Measurements from ENCODE around the gene TBC1D17. TPM values are rescaled to one million over a fixed set of nuclear protein-coding genes. Genes with fewer than 3 reads are reported as not detected.

The TBC1D17 gene
- total RNA-seq = 7.5 and 10.2 TPM in 2 replicates

DNA sequence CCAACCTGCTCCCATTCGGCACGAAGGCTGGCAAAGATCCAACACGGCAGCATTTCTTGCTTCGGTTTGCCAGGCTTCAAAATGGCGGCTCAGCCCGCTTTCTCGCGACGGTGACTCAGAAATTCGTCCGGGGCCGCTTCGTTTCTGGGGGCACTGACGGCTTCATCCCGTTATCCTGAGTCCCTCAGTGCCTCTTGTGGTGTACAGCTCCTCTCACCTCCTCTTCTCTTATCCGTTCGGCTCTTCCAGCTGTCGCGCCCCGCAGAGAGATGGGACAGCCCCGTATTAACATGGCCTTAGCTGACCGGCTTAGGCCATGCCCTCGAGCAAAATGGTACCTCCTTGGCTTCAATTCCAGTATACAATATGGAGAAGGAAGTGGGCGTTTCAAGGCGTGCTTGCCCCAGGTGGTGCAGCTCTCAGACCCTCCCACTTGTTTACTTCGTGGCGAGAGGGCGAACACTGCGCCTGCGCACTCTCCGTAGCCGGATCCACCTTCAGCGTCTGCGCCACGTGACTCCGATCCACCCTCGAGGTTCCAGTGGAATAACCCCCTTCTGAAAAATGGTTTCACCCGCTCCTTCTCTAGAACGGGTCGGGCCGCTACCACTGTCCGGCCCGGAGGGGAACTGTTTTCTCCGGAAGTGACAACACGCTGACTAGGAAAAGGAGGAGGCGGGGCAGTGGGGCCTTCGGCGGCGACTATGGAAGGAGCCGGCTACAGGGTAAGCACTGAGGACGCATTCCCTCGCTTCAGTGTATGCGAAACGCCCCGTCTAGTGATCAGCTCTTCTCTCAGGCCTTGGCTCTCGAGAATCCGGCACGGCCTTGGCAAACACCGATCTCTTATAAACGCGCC lies at the start of gene TBC1D17, which contains the start of gene AKT1S1:
TBC1D17 (plus strand) TSS at position 683 of the 859 bp plus-strand sequence; CDS start at position 705, 22 bp downstream.
AKT1S1 (minus strand) TSS at position 336 of the 859 bp plus-strand sequence. CDS start 4,060 bp downstream, outside the sequence.

DNA sequence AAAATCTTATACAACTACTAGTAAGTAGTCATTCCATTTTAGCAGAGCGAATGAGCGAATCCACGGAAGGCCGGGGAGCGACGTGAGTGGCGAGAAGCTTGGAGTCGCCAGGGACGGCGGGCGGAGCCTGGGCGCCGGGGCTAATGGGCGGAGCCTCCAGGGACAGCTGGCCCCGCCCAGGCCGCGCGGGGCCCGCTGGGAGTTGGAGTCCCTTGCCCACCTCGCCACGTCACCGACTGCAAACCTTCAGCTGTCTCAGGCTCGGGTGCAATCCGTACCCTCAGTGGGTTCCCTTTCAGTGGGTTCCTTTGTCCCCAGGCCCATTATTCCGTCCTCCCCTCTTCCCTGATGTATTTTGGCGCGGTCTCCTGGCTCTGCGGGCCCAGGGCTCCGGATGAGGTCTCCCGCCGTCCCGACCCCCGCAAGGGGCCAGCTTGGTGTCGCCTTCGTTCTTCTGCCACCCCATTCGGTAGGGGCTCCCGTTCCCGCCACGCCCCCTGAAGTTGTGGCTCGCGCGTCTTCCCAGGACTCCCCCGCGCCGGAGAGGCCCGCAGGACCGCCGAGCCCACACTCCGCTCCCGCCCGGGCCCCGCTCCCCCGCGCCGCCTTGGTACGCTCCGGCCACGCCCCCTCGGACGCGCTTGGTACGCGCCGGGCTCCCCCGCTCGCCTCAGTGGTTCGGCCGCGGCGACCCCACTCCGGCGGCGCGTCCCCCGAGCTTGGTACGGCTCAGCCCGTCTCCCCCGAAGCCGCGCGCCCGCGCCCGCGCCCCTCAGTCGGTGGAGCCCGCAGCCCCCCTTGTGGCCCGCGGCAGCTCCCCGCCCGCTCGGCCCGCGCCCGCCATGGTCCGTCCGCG lies 26.8 kb upstream of the TBC1D17 start, which contains the start of gene PTOV1:
PTOV1 (plus strand) TSS at position 673 of the 856 bp plus-strand sequence.

DNA sequence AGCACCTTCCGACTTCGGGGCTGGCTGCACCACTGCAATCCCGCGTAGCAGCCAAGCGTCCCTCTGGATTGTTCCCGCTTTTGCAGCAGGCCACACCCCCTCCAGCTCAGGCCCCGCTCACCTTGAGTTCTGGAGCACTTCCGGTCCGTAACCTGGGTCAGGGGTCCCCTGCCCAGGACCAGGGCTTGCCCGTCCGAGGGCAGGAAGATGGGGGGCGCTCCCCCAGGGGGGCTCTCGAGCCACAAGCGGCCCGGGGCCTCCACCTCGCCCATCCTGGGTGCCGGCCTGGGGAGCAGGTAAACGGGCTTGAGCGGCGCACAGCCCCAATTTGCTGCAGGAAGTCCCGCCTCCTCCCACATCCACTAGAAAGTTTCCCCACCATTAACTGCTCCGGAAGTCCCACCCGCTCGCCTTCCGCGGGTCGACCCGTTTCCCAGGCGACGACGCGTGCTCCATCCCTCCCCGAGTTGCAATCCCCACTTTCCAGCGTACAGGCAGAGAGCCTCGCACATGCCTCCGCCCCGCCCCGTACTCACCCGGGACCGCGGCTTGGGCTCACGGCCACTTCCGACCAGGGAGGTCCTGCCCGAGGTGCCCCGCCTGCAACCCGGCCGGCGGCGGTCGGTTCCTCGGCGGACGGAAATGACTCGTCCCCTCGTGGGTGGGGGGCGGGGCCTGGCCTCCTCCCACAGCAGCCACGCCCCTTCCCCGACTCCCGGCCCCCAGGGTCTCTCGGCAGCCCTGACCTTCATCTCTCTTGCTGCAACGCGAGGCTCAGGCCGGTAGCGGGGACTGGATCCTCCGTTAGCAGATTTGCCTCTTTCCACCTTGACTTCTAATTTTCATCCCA lies 10.3 kb upstream of the TBC1D17 start, which contains the start of gene PNKP:
PNKP (minus strand) TSS at position 644 of the 850 bp plus-strand sequence; CDS start at position 272, 372 bp downstream.

DNA sequence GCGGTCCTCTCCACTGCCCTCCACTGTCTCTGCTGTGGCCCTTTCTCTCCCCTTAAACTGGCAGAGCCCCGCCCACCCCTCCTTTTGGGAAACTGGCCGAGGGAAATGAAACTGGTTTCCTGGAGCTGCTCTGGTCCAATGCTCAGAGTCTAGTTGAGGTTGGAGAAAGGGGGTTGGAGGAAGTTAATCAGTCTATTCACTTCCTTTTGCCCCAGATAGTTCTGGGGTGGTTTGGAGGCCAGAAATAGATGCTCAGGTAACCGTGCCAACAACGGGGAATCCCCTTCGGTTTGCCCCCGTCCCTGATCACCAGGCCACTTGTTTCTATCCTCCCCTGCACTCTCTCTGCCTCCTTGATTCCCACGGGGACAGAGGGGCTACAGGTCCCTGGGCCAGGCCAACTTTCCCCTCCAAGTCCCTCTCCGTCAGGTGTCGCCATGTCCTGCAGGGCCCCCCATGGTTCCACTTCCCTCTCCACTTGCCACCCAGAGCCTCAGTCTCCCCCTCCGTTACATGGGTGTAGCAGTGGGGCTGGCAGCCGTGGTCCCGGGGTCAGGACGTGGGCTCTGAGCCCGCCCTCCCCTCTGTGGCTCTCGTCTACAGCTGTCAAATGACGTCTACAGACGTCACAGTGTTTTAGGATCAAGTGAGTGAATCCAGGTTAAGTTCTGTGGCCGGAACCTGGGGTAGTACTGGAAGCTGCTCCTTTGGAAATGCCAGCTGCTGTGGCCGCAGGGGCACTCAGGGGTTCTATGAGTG lies 19.5 kb downstream of the TBC1D17 start, which contains the start of gene IL4I1:
IL4I1 (minus strand) TSS at position 25 of the 759 bp plus-strand sequence. CDS start 727 bp downstream, outside the sequence.

DNA sequence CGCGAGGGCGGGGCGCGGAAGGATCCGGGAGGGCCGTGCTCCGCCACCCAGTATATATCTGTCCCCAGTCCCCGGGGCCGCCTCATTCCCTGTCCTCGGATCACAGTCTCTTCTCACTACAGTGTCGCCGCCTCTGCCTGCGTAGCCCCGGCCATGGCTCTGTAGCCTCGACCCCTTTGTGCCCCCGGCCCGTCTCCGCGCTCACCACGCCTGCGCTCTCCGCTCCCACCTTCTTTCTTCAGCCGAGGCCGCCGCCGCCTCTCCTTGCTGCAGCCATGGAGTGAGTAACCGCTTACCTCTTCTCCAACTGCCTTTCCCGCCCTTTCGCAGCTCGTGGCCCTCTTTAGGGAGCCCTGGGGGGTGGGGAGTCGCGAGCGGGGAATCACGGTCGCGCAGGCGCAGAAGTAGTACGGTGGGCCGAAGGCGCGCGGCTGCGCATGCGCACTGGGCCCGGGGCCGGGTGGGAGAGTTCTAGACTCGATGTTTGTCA lies 51.7 kb downstream of the TBC1D17 start, which contains the start of the genes ATF5 and NUP62:
ATF5 (plus strand) TSS at position 85 of the 490 bp plus-strand sequence. CDS start 1,646 bp downstream, outside the sequence.
NUP62 (minus strand) TSS at position 384 of the 490 bp plus-strand sequence. CDS start 19,697 bp downstream, outside the sequence.

Other genes with a start within 250 kb of the TBC1D17 start
- gene RRAS, start 237.6 kb upstream of the TBC1D17 start, total RNA-seq = 28.4 and 43.1 TPM in 2 replicates
- gene SCAF1, start 235.5 kb upstream of the TBC1D17 start, total RNA-seq = 6.0 and 8.2 TPM in 2 replicates
- 37.3 and 55.5 TPM in 2 replicates for gene IRF3, start 211.8 kb upstream of the TBC1D17 start, total RNA-seq
- 1.7 and 3.9 TPM in 2 replicates for gene BCL2L12, start 211.8 kb upstream of the TBC1D17 start, total RNA-seq
- 341 and 373 TPM in 2 replicates for gene PRMT1, start 200.4 kb upstream of the TBC1D17 start, total RNA-seq
- gene ADM5, start 188.1 kb upstream of the TBC1D17 start, total RNA-seq = 0.28 and 0.46 TPM in 2 replicates
- 29.2 and 40.4 TPM in 2 replicates for gene CPT1C, start 186.6 kb upstream of the TBC1D17 start, total RNA-seq
- gene TSKS, start 114.4 kb upstream of the TBC1D17 start, total RNA-seq = 0.85 and 1.6 TPM in 2 replicates
- 67.6 and 89.1 TPM in 2 replicates for gene AP2A1, start 110.7 kb upstream of the TBC1D17 start, total RNA-seq
- gene FUZ, start 64.4 kb upstream of the TBC1D17 start, total RNA-seq = 23.8 and 26.1 TPM in 2 replicates
- 11.1 and 16.8 TPM in 2 replicates for gene MED25, start 59.4 kb upstream of the TBC1D17 start, total RNA-seq
- gene PTOV1, start 26.5 kb upstream of the TBC1D17 start, total RNA-seq = 47.9 and 61.5 TPM in 2 replicates
- 26.9 and 33.4 TPM in 2 replicates for gene PNKP, start 10.1 kb upstream of the TBC1D17 start, total RNA-seq
- 7.5 and 12.1 TPM in 2 replicates for gene AKT1S1, start 347 bp upstream of the TBC1D17 start, total RNA-seq
- gene IL4I1, start 19.2 kb downstream of the TBC1D17 start, total RNA-seq = 0.14 and 0.46 TPM in 2 replicates
- 15.5 and 16.3 TPM in 2 replicates for gene ATF5, start 51.5 kb downstream of the TBC1D17 start, total RNA-seq
- gene NUP62, start 51.8 kb downstream of the TBC1D17 start, total RNA-seq = 7.1 and 13.4 TPM in 2 replicates
- gene SIGLEC11, start 83.5 kb downstream of the TBC1D17 start, total RNA-seq = not detected in 2 replicates
- 19.3 TPM in 2 replicates for gene VRK3, start 147.7 kb downstream of the TBC1D17 start, total RNA-seq
- 4.6 and 5.2 TPM in 2 replicates for gene ZNF473, start 148.3 kb downstream of the TBC1D17 start, total RNA-seq

Data from smooth muscle cell of bladder (primary cell).